ENCODE results near the gene NUDT10.

Gene NUDT10

DNA sequence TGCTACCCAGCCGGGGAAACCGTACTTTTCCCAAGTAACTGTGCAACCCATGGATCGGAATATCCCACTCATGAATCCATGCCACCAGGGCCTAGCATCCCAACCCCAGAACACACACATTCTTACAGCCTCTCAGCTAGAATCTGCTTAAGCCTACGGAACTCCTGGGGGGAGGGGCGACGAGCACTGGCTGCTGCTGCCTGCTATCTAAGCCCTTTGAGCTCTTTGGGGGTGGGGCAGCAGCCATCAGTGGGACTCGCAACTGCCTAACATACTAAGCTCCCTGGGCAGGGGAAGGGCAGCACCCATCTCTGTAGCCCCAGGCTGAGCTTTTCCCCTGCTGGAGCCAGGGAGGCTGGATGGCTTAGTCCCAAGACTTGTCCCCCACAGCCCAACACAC lies 28.6 kb downstream of the NUDT10 start:
- H3K4me3 ChIP-seq (ENCODE audit: low read length): no peak overlapping the region
- DNase-seq (ENCODE audit: low read depth): no peak
- TF ChIP-seq, protein P1, sequence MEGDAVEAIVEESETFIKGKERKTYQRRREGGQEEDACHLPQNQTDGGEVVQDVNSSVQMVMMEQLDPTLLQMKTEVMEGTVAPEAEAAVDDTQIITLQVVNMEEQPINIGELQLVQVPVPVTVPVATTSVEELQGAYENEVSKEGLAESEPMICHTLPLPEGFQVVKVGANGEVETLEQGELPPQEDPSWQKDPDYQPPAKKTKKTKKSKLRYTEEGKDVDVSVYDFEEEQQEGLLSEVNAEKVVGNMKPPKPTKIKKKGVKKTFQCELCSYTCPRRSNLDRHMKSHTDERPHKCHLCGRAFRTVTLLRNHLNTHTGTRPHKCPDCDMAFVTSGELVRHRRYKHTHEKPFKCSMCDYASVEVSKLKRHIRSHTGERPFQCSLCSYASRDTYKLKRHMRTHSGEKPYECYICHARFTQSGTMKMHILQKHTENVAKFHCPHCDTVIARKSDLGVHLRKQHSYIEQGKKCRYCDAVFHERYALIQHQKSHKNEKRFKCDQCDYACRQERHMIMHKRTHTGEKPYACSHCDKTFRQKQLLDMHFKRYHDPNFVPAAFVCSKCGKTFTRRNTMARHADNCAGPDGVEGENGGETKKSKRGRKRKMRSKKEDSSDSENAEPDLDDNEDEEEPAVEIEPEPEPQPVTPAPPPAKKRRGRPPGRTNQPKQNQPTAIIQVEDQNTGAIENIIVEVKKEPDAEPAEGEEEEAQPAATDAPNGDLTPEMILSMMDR (IDR thresholded peaks at IDR 0.05; ENCODE audit: insufficient read depth, low read depth, low read length, missing control alignments): no peak

DNA sequence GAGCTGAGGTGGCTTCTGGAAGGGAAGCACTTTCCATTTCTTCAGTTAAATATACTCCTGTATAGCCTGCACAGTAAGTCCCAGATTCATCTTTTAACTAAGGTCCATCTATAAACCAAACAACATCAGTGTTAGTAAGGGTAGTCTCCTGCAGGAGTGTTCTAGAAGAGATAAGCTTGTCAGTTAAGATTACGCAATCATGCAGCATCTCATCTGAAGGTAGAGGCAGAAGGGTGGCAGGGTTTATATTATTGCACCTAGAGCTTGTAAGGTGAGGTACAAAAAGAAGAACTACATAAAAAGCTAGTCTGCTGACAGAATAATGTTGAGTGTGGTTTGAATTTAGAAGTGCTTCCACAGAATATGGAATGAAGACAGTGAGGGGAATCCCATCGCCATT lies 44.0 kb downstream of the NUDT10 start:
- H3K4me3 ChIP-seq (ENCODE audit: low read length): no peak overlapping the region
- TF ChIP-seq, protein P1 (IDR thresholded peaks at IDR 0.05; ENCODE audit: insufficient read depth, low read depth, low read length, missing control alignments): no peak
- no peak for DNase-seq (ENCODE audit: low read depth)

Measured in epithelial cell of esophagus (primary cell).